ENCODE data around the gene KLF4. TPM values are rescaled to one million over a fixed set of nuclear protein-coding genes. Genes with fewer than 3 reads are reported as not detected.
A peak's percentile ranks its signal among the peaks of the same experiment; 100 is the strongest.
"Not testable (repeated sequence)": the region's sequence is repeated elsewhere in the genome, so short reads cannot be mapped to it uniquely, and the experiment has no call there.

KLF4 gene
- total and polyA plus RNA-seq, 4 donors = 39.7 to 202 (median 64.2) TPM

- Histone ChIP-seq H3K9me3 (ENCODE audit: control insufficient read depth, low read length) (no peaks in the 10 kb centered on the region), H3K4me3 (ENCODE audit: low read length in 2 of 2) (no peak overlapping the region), H3K27ac (ENCODE audit: low read depth in 1 of 2, low read length in 2 of 2) (no peak overlapping the region), H3K27me3 (ENCODE audit: control insufficient read depth in 1 of 2, insufficient read depth in 2 of 2, low read length in 1 of 2) (no peaks in the 10 kb centered on the region), H3K4me1 (ENCODE audit: control insufficient read depth in 1 of 2, insufficient read depth in 2 of 2, low read length in 2 of 2) (no peaks in the 10 kb centered on the region), H3K36me3 (ENCODE audit: control insufficient read depth in 1 of 2, insufficient read depth in 2 of 2, low read length in 1 of 2) (no peaks in the 10 kb centered on the region)
- DNase-seq = no peak
- intact Hi-C loops (cut with DNase I) = no loop called here
- 73 to 75% methylated on average over 2 of the region's 2 CpGs for WGBS, 2 donors
- no peak for ATAC-seq (ENCODE audit: low FRiP score)
Measured at GRCh38 chr9:107513464-107514100, 24.0 kb upstream of the KLF4 start.

- intact Hi-C loops (cut with DNase I) = loop anchor here in 1 of 2 donors (2.0 kb wide), 1 partner anchor 14 kb away; no protein-coding TSS in a partner anchor
- Histone ChIP-seq H3K27ac (ENCODE audit: low read depth in 1 of 2, low read length in 2 of 2) (peak overlapping the region; percentile 52 to 69), H3K4me3 (ENCODE audit: low read length in 2 of 2) (no peak overlapping the region), H3K36me3 (ENCODE audit: control insufficient read depth in 1 of 2, insufficient read depth in 2 of 2, low read length in 1 of 2) (no peaks in the 10 kb centered on the region), H3K4me1 (ENCODE audit: control insufficient read depth in 1 of 2, insufficient read depth in 2 of 2, low read length in 2 of 2) (peaks cover 0 to 4% of the 10 kb centered on the region in 2 donors), H3K27me3 (ENCODE audit: control insufficient read depth in 1 of 2, insufficient read depth in 2 of 2, low read length in 1 of 2) (no peaks in the 10 kb centered on the region), H3K9me3 (ENCODE audit: control insufficient read depth, low read length) (no peaks in the 10 kb centered on the region)
- DNase-seq (no peak), ATAC-seq (ENCODE audit: low FRiP score) (peak; percentile 87)
- WGBS, 2 donors = 23 to 25% methylated on average over 7 of the region's 7 CpGs
Measured at GRCh38 chr9:107504585-107505455, 15.3 kb upstream of the KLF4 start.

DNA sequence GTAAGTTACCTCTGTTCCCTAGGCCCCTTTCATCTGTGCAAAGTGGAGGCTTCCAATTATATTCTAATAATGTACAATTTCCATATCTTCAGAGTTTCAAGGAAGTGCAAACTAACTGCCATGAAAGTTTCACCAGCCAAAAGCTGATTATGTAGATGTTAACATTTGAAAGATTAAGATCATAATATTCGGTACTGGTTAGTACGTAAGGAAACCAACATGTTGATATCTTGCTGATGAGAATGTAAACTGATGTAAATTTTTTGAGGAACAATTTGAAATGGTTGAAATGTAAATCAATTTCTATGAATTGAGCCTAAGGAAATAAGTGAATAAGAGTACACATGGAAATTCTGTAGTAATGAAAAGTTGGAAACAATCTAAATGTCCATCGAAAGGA, 12.9 kb upstream of the KLF4 start:
- ATAC-seq (ENCODE audit: low FRiP score) (no peak), DNase-seq (no peak)
- Histone ChIP-seq H3K27ac (ENCODE audit: low read depth in 1 of 2, low read length in 2 of 2) (no peak overlapping the region), H3K27me3 (ENCODE audit: control insufficient read depth in 1 of 2, insufficient read depth in 2 of 2, low read length in 1 of 2) (no peaks in the 10 kb centered on the region), H3K9me3 (ENCODE audit: control insufficient read depth, low read length) (no peaks in the 10 kb centered on the region), H3K36me3 (ENCODE audit: control insufficient read depth in 1 of 2, insufficient read depth in 2 of 2, low read length in 1 of 2) (no peaks in the 10 kb centered on the region), H3K4me3 (ENCODE audit: low read length in 2 of 2) (no peak overlapping the region), H3K4me1 (ENCODE audit: control insufficient read depth in 1 of 2, insufficient read depth in 2 of 2, low read length in 2 of 2) (peaks cover 0 to 4% of the 10 kb centered on the region in 2 donors)
- WGBS, 2 donors = 96 to 97% methylated on average over 3 of the region's 3 CpGs
- intact Hi-C loops (cut with DNase I) = no loop called here

GRCh38 chr9:107500421-107501200, 11.0 kb upstream of the KLF4 start:
- ATAC-seq (ENCODE audit: low FRiP score); H3K36me3 ChIP-seq (ENCODE audit: control insufficient read depth in 1 of 2, insufficient read depth in 2 of 2, low read length in 1 of 2); H3K4me1 ChIP-seq (ENCODE audit: control insufficient read depth in 1 of 2, insufficient read depth in 2 of 2, low read length in 2 of 2); H3K9me3 ChIP-seq (ENCODE audit: control insufficient read depth, low read length); DNase-seq; intact Hi-C loops (cut with DNase I); H3K4me3 ChIP-seq (ENCODE audit: low read length in 2 of 2); H3K27me3 ChIP-seq (ENCODE audit: control insufficient read depth in 1 of 2, insufficient read depth in 2 of 2, low read length in 1 of 2); H3K27ac ChIP-seq (ENCODE audit: low read depth in 1 of 2, low read length in 2 of 2): not testable (repeated sequence)
- WGBS, 2 donors = 91 to 96% methylated on average over 17 of the region's 17 CpGs

DNA sequence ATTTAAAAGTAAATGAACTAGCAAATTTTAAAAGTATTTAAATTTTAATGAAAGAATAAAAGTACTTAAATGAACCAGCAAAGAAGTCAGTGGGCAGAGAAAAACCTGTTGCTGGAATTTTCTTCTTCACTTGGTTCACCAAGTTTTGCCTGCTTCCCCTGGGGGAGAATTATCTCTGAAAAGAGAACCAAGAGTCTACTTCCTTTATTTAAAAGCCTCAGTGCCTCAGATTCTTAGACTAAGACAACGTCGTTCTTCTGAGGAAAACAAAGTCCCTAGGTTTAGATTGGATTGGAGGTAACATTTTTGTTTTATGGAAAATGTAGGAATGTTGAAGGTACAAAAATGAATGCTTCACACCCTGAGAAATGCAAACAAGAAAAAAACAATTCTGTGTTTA, 7.4 kb upstream of the KLF4 start:
- no peak overlapping the region for H3K27ac ChIP-seq (ENCODE audit: low read depth in 1 of 2, low read length in 2 of 2)
- H3K9me3 ChIP-seq (ENCODE audit: control insufficient read depth, low read length) = no peaks in the 10 kb centered on the region
- H3K4me1 ChIP-seq (ENCODE audit: control insufficient read depth in 1 of 2, insufficient read depth in 2 of 2, low read length in 2 of 2) = no peaks in the 10 kb centered on the region
- H3K36me3 ChIP-seq (ENCODE audit: control insufficient read depth in 1 of 2, insufficient read depth in 2 of 2, low read length in 1 of 2) = no peaks in the 10 kb centered on the region
- H3K4me3 ChIP-seq (ENCODE audit: low read length in 2 of 2) = no peak overlapping the region
- DNase-seq (no peak), ATAC-seq (ENCODE audit: low FRiP score) (no peak)
- intact Hi-C loops (cut with DNase I) = no loop called here
- 14 to 16% methylated on average over 2 of the region's 2 CpGs for WGBS, 2 donors
- H3K27me3 ChIP-seq (ENCODE audit: control insufficient read depth in 1 of 2, insufficient read depth in 2 of 2, low read length in 1 of 2) = no peaks in the 10 kb centered on the region

GRCh38 chr9:107492381-107492970, 2.9 kb upstream of the KLF4 start:
- Histone ChIP-seq H3K36me3 (ENCODE audit: control insufficient read depth in 1 of 2, insufficient read depth in 2 of 2, low read length in 1 of 2) (no peaks in the 10 kb centered on the region), H3K4me3 (ENCODE audit: low read length in 2 of 2) (no peak overlapping the region), H3K27ac (ENCODE audit: low read depth in 1 of 2, low read length in 2 of 2) (no peak overlapping the region), H3K9me3 (ENCODE audit: control insufficient read depth, low read length) (no peaks in the 10 kb centered on the region), H3K27me3 (ENCODE audit: control insufficient read depth in 1 of 2, insufficient read depth in 2 of 2, low read length in 1 of 2) (no peaks in the 10 kb centered on the region), H3K4me1 (ENCODE audit: control insufficient read depth in 1 of 2, insufficient read depth in 2 of 2, low read length in 2 of 2) (no peaks in the 10 kb centered on the region)
- ATAC-seq (ENCODE audit: low FRiP score) = no peak
- DNase-seq = no peak
- intact Hi-C loops (cut with DNase I) = loop anchor here in 1 of 2 donors (5.0 kb wide), 1 partner anchor 260 kb away; no protein-coding TSS in a partner anchor
- WGBS, 2 donors = 35 to 39% methylated on average over 4 of the region's 4 CpGs

- no peaks in the 10 kb centered on the region for H3K9me3 ChIP-seq (ENCODE audit: control insufficient read depth, low read length)
- DNase-seq = peak; percentile 67 to 79
- no peaks in the 10 kb centered on the region for H3K27me3 ChIP-seq (ENCODE audit: control insufficient read depth in 1 of 2, insufficient read depth in 2 of 2, low read length in 1 of 2)
- H3K27ac ChIP-seq (ENCODE audit: low read depth in 1 of 2, low read length in 2 of 2) = peak overlapping the region in 1 of 2 donors; percentile 1
- no peak for ATAC-seq (ENCODE audit: low FRiP score)
- peak overlapping the region in 1 of 2 donors; percentile 27 for H3K4me3 ChIP-seq (ENCODE audit: low read length in 2 of 2)
- H3K4me1 ChIP-seq (ENCODE audit: control insufficient read depth in 1 of 2, insufficient read depth in 2 of 2, low read length in 2 of 2) = no peaks in the 10 kb centered on the region
- 12 to 14% methylated on average over 43 of the region's 43 CpGs for WGBS, 2 donors
- intact Hi-C loops (cut with DNase I) = loop anchor here (2.0 to 5.0 kb wide), 4 partner anchors 13 to 357 kb away; no protein-coding TSS in a partner anchor
- no peaks in the 10 kb centered on the region for H3K36me3 ChIP-seq (ENCODE audit: control insufficient read depth in 1 of 2, insufficient read depth in 2 of 2, low read length in 1 of 2)
Measured at GRCh38 chr9:107491081-107492053, 1.8 kb upstream of the KLF4 start.
